Vagina (tissue), 2 donors: ENCODE results near the gene RABGEF1.

ENCODE experiments used
- POLR2A ChIP-seq, 2 donors: fragments of 450-650 bp; IDR thresholded peaks; one replicate each; pipeline ENCODE4 v1.6.1; 2017; ENCODE audit warnings: antibody characterized with exemption in 2 of 2, mild to moderate bottlenecking in 2 of 2, moderate library complexity in 2 of 2
- POLR2AphosphoS5 ChIP-seq, 2 donors: sonication (generic); formaldehyde crosslinking; IDR thresholded peaks; one replicate each; pipeline ENCODE4 v1.9.0; 2017; ENCODE audit warnings: antibody characterized with exemption in 2 of 2, mild to moderate bottlenecking in 2 of 2, low read depth in 1 of 2; ENCODE audit not compliant: insufficient read depth in 1 of 2
- TF ChIP-seq, protein P1 (sequence below), 3 experiments: fragments of 450-650 bp in 2 of 3; fragments of 200-600 bp in 1 of 3; sonication (generic) in 1 of 3; IDR thresholded peaks; one replicate each; pipeline ENCODE4 v1.5.1; 2017 to 2019; ENCODE audit warnings: antibody characterized with exemption in 3 of 3, mild to moderate bottlenecking in 2 of 3, moderate library complexity in 2 of 3

DNA sequence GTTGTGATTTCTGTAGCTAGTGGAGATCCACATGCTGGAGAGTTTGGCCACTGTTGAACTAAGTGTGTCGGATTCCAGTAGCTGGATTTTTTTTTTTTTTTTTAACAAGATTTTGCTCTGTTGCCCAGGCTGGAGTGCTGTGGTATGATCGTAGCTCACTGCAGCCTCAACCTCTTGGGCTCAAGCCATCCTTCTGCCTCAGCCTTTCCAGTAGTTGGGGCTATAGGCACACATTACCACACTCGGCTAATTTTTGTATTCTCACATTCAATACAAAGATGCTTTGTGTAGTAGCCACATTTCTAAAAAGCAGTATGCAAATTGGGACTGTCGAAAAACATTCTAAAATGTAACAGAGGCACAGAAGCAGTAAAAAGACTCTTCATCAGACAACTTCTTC, 63.5 kb downstream of the RABGEF1 start:
- TF ChIP-seq POLR2A (IDR thresholded peaks at IDR 0.05), result no peak
- TF ChIP-seq, protein P1, sequence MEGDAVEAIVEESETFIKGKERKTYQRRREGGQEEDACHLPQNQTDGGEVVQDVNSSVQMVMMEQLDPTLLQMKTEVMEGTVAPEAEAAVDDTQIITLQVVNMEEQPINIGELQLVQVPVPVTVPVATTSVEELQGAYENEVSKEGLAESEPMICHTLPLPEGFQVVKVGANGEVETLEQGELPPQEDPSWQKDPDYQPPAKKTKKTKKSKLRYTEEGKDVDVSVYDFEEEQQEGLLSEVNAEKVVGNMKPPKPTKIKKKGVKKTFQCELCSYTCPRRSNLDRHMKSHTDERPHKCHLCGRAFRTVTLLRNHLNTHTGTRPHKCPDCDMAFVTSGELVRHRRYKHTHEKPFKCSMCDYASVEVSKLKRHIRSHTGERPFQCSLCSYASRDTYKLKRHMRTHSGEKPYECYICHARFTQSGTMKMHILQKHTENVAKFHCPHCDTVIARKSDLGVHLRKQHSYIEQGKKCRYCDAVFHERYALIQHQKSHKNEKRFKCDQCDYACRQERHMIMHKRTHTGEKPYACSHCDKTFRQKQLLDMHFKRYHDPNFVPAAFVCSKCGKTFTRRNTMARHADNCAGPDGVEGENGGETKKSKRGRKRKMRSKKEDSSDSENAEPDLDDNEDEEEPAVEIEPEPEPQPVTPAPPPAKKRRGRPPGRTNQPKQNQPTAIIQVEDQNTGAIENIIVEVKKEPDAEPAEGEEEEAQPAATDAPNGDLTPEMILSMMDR (IDR thresholded peaks at IDR 0.05), result no peak
- no peak for TF ChIP-seq POLR2AphosphoS5 (IDR thresholded peaks at IDR 0.05; ENCODE audit: insufficient read depth in 1 of 2, low read depth in 1 of 2)
